Myocyte (in vitro differentiated cells): ENCODE results near the gene ESYT1. TPM values are rescaled to one million over a fixed set of nuclear protein-coding genes. Genes with fewer than 3 reads are reported as not detected.
"Not testable (repeated sequence)": the region's sequence is repeated elsewhere in the genome, so short reads cannot be mapped to it uniquely, and the experiment has no call there.

Experiments
- DNase-seq: peaks from one replicate; pipeline ENCODE4 v3.0.0-alpha.2; 2012; ENCODE audit warnings: low read depth
- total RNA-seq: library from RNA; depleted of rRNA; stranded (reverse); fragments of >200 nt; gene quantifications from 2 replicates; pipeline ENCODE4 v1.2.3, GENCODE V29; 2014

Gene ESYT1
- total RNA-seq, 1 donor from 2014 or later, result 481 TPM

GRCh38 chr12:56155256-56155845 is 27.3 kb downstream of the ESYT1 start:
- DNase-seq, result peak; percentile 15

GRCh38 chr12:56156464-56157200 is 28.6 kb downstream of the ESYT1 start:
- DNase-seq, result not testable (repeated sequence)

- DNase-seq, result peak; percentile 90
Measured at GRCh38 chr12:56157201-56158028, 29.3 kb downstream of the ESYT1 start.

GRCh38 chr12:56158029-56158925 is 30.2 kb downstream of the ESYT1 start, which contains the start of gene MYL6:
MYL6 (plus strand) TSS chr12:56158359; CDS start chr12:56158402, 43 bp downstream.
- DNase-seq, result peak; percentile 99

DNA sequence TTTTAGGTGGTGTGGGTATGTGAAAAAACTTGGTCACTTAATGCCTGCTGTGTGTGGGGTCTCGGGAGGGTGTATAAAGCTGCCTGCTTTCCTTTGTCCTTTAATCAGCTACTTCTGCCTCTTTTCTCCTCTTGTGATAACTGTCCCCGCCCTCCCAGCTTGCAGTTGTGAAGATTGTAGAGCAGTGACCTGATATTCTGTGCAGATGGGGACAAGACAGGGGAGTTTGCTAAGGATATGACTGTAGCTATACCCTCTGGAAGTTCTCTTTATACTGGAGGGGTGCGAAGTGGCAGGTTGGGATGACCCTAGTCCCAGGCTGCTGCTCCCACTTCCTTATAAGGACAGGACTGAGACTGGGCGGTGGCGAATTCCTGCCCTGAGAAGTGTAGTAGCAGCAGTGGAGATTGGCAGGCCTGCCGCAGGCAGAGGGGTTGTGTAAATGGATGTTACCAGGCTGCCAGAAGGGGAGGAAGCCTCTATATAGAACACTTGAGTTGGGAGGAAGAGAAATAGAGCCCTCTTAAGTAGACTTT is 30.9 kb downstream of the ESYT1 start:
- DNase-seq, result peak; percentile 91

GRCh38 chr12:56159482-56160192 is 31.6 kb downstream of the ESYT1 start:
- DNase-seq, result no peak

DNA sequence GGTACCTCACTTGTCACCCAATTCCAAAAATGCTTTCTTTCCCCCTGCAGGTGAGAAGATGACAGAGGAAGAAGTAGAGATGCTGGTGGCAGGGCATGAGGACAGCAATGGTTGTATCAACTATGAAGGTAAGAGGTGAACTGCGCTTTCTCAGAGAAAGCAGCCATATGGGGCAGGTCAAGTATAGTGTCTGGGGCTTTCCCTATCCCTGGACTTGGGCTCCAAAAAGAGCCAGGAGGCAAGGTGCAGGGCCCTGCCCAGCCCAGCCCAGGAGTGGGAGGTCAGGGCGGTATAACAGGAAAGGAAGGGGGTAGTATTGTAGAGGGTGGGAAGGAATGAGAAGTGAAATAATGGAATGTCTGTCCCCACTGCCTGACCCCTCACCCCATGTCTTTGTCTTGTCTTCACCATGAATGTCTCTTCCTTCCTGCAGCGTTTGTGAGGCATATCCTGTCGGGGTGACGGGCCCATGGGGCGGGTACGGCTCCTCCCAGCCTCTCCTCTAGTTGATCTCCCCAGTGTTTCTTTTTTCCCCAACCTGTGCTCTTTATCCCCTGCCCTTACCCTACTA is 32.2 kb downstream of the ESYT1 start:
- no peak for DNase-seq

DNA sequence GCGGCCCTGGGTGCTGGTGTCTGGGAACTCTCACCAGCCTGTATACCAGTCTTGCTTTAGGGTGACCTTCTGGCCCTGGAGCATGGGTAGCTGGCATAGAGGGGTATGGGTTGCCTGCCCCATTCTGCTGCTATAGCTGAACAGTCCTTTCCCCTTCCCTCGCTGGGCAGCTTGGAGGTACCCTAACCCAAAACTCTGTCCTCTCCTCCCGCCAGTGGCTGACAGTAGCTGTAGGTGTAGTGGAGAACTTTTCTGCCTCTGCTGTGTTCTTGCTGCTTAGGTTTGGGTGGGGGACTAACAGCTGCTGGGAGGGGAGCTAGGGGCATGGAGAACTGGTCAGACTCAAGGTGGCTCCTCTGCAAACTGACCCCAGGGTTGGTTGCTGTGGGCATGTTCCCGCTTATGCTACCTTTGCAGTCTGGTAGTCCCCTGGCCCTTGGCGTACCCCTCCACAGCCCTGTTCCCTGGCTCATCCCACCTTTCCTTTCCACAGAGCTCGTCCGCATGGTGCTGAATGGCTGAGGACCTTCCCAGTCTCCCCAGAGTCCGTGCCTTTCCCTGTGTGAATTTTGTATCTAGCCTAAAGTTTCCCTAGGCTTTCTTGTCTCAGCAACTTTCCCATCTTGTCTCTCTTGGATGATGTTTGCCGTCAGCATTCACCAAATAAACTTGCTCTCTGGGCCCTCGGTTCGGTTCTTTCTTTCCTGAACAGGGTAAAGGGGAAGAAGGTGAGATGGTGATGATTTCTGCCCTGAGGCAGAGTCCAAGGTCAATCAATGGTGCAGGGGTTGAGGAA is 33.0 kb downstream of the ESYT1 start:
- DNase-seq, result no peak

GRCh38 chr12:56161690-56162351 is 33.8 kb downstream of the ESYT1 start:
- DNase-seq, result peak; percentile 40

DNA sequence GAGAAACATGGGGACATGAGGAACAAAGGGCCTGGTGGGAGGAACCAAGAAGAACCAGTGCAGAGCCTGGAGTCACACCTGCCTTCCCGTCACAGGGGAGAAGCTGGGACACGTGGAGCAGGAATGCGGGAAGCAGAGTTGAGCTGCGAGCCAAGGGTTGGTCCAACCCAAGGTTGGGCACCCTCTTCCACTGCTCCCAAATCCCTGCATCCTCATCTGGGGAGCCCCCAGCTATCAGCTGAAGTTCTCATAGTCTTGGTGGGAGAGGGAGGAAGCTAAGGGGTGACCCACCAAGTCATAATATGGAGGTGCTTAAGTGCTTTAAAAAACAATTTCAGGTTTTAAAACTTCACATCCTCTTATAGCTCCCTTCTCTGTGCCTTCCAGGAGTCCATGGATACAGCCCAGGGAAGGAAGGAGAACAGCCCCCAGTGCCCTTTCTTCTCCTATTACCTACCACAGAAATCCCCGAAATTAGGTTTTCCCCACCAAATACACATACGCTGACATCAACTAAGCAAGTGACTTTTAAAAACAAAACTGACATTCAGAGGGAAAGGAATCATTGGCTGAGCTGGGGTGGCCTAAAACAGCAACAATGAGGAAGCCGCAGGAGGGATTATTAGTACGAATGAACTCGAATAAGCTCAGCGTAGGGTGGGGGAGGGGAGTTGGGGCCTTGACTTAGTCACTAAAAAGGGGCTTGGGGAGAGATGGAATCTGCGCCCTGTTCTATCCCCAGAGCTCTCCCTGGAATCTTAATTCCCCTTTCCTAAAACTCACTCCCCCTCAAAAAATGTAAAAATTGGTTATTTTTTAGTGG is 34.6 kb downstream of the ESYT1 start:
- DNase-seq, result no peak

DNA sequence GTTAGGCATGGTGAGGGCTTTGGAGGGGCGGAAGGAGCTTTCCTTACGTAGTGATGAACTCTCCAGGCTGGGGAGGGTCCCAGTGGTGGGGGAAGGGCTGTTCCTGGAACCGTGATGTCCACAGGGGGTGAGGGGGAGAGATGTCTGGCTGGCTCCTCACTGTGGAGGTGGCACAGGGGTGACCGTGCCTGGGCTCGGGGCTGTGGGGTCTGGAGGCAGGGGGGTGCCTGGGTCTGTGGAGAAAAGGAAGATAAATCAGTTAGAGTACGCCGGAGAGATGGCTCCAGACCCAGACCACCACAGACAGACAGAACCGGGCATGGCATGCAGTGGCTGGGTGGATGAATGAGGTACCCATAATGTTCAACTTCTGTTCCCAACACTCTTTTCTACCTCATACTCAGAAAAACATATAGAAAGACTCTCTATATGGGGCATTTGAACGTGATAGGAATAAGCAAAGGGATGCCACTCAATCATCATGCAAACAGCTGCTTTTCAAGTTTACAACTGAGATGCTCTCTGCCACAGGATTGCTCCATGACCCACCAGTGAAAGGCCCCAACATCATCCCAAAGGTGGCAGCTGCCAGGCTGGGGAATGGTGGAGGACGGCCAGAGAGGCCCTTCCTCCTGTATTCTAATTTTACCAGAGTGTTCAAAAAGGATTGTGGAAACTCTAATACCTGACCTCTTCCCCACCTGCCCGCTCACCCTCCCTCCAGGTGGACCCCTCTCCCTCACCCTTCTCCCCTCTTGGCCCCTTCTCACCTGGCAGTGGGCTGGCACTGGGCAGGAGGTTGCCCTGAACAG is 35.7 kb downstream of the ESYT1 start:
- peak; percentile 60 for DNase-seq

GRCh38 chr12:56164345-56164729 is 36.3 kb downstream of the ESYT1 start:
- DNase-seq, result peak; percentile 18

DNA sequence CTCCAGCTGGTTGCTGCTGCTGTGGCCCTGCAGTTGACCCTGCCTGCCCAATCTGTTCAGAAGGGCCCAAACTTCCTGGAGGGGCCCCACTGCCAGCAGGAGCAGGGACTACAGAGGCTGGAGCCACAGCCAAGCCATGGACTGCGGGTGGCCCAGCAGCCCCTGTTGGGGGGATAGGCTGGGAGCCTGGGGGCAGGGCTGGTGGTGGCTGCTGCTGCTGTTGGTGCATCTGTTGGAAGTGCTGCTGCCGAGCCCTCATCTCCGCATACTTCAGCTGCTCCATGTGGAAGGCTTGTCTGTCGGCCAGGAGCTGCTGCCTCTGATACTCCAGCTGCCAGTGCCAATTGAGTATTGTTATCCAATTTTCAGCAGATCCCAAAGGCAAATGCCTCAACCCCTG is 37.3 kb downstream of the ESYT1 start:
- DNase-seq, result peak; percentile 82

- DNase-seq, result no peak
Measured at GRCh38 chr12:56169229-56169759, 41.2 kb downstream of the ESYT1 start.

GRCh38 chr12:56172839-56173238 is 44.8 kb downstream of the ESYT1 start:
- no peak for DNase-seq

DNA sequence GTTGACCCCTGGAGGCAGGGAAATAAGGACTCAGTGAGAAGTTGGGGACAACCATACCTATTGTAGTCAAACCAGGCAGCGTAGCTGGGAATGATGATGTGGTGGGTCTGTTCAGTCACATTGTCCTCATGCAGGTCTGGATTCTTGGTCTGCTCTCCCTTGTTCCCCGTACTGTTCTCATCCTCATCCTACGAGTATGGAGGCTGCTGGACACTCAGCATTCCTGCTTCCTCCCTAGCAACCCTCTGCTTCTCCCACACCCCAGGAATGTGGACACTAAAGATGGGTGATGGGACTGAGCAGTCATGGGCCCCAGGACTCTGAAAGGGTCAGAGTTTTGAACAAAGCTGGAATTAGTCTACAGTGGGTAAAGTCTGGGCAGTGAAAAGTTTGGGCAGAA is 50.3 kb downstream of the ESYT1 start:
- no peak for DNase-seq
